ENCODE results near the gene RASGEF1B. TPM values are rescaled to one million over a fixed set of nuclear protein-coding genes. Genes with fewer than 3 reads are reported as not detected.

RASGEF1B gene
- total and polyA plus RNA-seq, 4 donors = 16.0 to 62.0 (median 27.1) TPM

GRCh38 chr4:81494031-81494431 is 22.3 kb upstream of the RASGEF1B start:
- ATAC-seq (ENCODE audit: insufficient read depth, low FRiP score) (no peak), DNase-seq (peak in 2 of 3 donors; percentile 49 to 78)
- no peak overlapping the region for H3K4me3 ChIP-seq
- peaks cover 0 to 3% (median 0%) of the 10 kb centered on the region in 4 donors for H3K9me3 ChIP-seq (ENCODE audit: control insufficient read depth in 4 of 4, insufficient read depth in 3 of 4, low read length in 3 of 4)
- no peak overlapping the region for H3K27ac ChIP-seq (ENCODE audit: low read depth in 1 of 2, low read length in 1 of 2)
- H3K27me3 ChIP-seq (ENCODE audit: control insufficient read depth in 3 of 3, insufficient read depth in 3 of 3, low read length in 2 of 3) = no peaks in the 10 kb centered on the region
- peak overlapping the region in 1 of 2 donors; percentile 59 for H3K9ac ChIP-seq (ENCODE audit: insufficient read depth in 1 of 2, low read length in 2 of 2)
- no peak for TF ChIP-seq CTCF (IDR thresholded peaks at IDR 0.05; ENCODE audit: control extremely low read depth, extremely low read depth)
- peaks cover 0 to 7% (median 0%) of the 10 kb centered on the region in 5 donors for H3K4me1 ChIP-seq (ENCODE audit: control insufficient read depth in 5 of 5, insufficient read depth in 5 of 5, low read length in 5 of 5)
- H3K36me3 ChIP-seq (ENCODE audit: control insufficient read depth in 4 of 4, insufficient read depth in 4 of 4, low read length in 4 of 4) = no peaks in the 10 kb centered on the region
- 0 to 2% methylated on average over 1 of the region's 1 CpG for WGBS, 2 donors

GRCh38 chr4:81492606-81493230 is 21.0 kb upstream of the RASGEF1B start:
- WGBS, 2 donors = 78 to 88% methylated on average over 1 of the region's 1 CpG

GRCh38 chr4:81491943-81492342 is 20.2 kb upstream of the RASGEF1B start:
- no peak overlapping the region for H3K9ac ChIP-seq (ENCODE audit: insufficient read depth in 1 of 2, low read length in 2 of 2)
- 20 to 53% methylated on average over 1 of the region's 1 CpG for WGBS, 2 donors
- DNase-seq = no peak
- H3K4me3 ChIP-seq = no peak overlapping the region
- H3K27me3 ChIP-seq (ENCODE audit: control insufficient read depth in 3 of 3, insufficient read depth in 3 of 3, low read length in 2 of 3) = no peaks in the 10 kb centered on the region
- peaks cover 0 to 7% (median 0%) of the 10 kb centered on the region in 5 donors for H3K4me1 ChIP-seq (ENCODE audit: control insufficient read depth in 5 of 5, insufficient read depth in 5 of 5, low read length in 5 of 5)
- H3K9me3 ChIP-seq (ENCODE audit: control insufficient read depth in 4 of 4, insufficient read depth in 3 of 4, low read length in 3 of 4) = no peaks in the 10 kb centered on the region
- no peak overlapping the region for H3K27ac ChIP-seq (ENCODE audit: low read depth in 1 of 2, low read length in 1 of 2)
- no peak for TF ChIP-seq CTCF (IDR thresholded peaks at IDR 0.05; ENCODE audit: control extremely low read depth, extremely low read depth)
- H3K36me3 ChIP-seq (ENCODE audit: control insufficient read depth in 4 of 4, insufficient read depth in 4 of 4, low read length in 4 of 4) = no peaks in the 10 kb centered on the region
- ATAC-seq (ENCODE audit: insufficient read depth, low FRiP score) = no peak

More at GRCh38 chr4:81492606-81493230, 21.0 kb upstream of the RASGEF1B start:
- H3K9me3 ChIP-seq (ENCODE audit: control insufficient read depth in 4 of 4, insufficient read depth in 3 of 4, low read length in 3 of 4) = no peaks in the 10 kb centered on the region
- no peak overlapping the region for H3K9ac ChIP-seq (ENCODE audit: insufficient read depth in 1 of 2, low read length in 2 of 2)
- H3K27me3 ChIP-seq (ENCODE audit: control insufficient read depth in 3 of 3, insufficient read depth in 3 of 3, low read length in 2 of 3) = no peaks in the 10 kb centered on the region
- no peak overlapping the region for H3K4me3 ChIP-seq
- peaks cover 0 to 7% (median 0%) of the 10 kb centered on the region in 5 donors for H3K4me1 ChIP-seq (ENCODE audit: control insufficient read depth in 5 of 5, insufficient read depth in 5 of 5, low read length in 5 of 5)
- no peak overlapping the region for H3K27ac ChIP-seq (ENCODE audit: low read depth in 1 of 2, low read length in 1 of 2)
- no peak for TF ChIP-seq CTCF (IDR thresholded peaks at IDR 0.05; ENCODE audit: control extremely low read depth, extremely low read depth)
- ATAC-seq (ENCODE audit: insufficient read depth, low FRiP score) (no peak), DNase-seq (no peak)
- no peaks in the 10 kb centered on the region for H3K36me3 ChIP-seq (ENCODE audit: control insufficient read depth in 4 of 4, insufficient read depth in 4 of 4, low read length in 4 of 4)

All from lung (tissue), 12 donors.